ENCODE results near the gene CRLF1.
A peak's percentile ranks its signal among the peaks of the same experiment; 100 is the strongest.

Gene CRLF1

GRCh38 chr19:18590273-18591272 is 16.0 kb downstream of the CRLF1 start:
- DNase-seq: peak; percentile 77 to 80

GRCh38 chr19:18589380-18590272 is 17.0 kb downstream of the CRLF1 start:
- DNase-seq: peak in 1 of 2 donors; percentile 61

GRCh38 chr19:18588611-18589379 is 17.8 kb downstream of the CRLF1 start, which contains the start of gene REX1BD:
Gene REX1BD, plus strand, starts transcription at chr19:18588798. Its CDS starts 4 bp downstream, at chr19:18588802.
- DNase-seq: peak; percentile 60 to 79

DNA sequence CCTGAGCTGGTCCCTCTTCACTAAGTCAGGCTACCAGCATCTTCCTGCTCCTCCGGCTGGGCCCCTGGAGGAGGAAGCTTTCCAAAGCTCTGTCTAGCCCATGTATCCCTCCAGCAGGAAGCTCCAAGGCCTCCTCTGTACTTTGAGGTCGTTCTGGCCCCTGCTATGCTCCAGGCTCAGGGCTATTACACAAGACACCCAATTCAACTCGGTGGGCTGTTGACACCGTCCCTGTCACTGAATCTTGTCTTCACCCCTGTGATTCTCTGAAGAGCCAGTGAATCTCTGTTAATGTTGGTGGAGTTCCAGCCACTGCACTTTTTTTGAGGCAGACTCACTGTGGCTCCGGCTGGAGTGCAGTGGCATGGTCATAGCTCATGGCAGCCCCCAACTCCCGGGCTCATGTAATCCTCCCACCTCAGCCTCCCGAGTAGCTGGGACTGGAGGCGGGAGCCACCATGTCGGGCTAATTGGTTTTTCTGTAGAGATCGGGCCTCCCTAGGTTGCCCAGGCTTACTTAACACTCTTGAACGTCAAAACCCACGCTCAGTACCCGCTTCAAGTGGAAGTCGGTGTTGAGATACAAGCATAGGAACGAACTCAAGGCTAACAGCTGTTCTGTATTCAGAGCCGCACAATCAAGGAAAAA is 18.5 kb downstream of the CRLF1 start:
- no peak for DNase-seq

DNA sequence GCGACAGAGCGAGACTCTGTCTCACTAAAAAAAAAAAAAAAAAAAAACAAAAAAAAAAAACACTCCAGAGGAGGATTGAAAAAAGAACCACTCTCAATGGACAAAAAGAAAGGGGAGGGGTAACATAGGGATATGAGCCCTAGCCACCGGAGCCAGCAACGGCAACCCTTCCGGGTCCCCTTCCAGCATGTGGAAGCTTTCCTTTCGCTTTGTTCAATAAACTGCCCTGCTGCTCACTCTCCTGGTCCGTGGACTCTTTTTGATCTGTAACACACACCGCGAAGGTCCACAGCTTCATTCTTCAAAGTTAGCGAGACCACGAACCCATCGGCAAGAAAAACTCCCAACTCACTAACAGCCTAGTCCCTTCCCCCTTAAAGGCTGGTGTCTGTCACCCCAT is 19.0 kb downstream of the CRLF1 start:
- no peak for DNase-seq

DNA sequence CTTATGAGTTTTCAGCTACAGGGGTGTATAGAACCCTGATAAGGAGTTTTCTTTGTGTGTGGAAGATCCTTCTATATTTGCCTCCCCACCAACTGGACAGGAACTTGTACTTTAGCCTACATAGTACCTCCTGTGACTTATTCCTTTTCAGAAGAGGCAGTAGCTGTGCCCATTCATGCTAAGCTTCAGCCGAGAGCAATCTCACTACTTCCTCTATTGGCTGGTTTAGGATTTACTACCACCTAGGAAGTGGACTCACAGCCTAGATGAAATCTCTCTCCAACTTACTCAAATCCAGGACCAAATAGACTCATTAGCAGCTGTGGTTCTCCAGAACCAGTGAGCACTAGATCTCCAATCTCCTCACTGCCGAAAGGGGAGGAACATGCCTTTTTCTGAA is 20.3 kb downstream of the CRLF1 start:
- no peak for DNase-seq

GRCh38 chr19:18580311-18580710 is 26.3 kb downstream of the CRLF1 start:
- DNase-seq: no peak

DNA sequence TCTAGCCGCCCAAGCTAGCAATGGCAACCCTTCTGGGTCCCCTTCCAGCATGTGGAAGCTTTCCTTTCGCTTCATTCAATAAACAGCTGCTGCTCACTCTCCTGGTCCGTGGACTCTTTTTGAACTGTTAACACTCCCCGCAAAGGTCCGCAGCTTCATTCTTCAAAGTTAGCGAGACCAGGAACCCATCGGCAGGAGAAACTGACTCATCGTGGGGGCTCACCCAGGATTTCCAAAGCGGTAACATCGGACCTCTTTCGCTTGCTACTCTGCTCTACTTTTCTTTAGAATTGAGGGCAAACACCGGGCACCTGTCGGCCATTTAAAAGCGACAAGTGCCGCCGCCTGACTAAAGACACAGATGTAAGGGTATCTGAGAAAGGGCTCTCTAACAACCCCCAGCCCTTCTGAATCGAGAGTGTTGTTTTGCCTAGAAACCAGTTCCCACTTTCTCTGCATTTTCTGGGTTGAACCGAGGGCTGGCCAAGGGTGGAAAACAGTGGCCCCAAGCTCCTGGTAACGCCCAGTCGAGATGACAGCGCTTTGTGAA is 29.2 kb downstream of the CRLF1 start:
- no peak for DNase-seq

- DNase-seq: no peak
These were observed 30.2 kb downstream of the CRLF1 start for GRCh38 chr19:18576383-18576782.

DNA sequence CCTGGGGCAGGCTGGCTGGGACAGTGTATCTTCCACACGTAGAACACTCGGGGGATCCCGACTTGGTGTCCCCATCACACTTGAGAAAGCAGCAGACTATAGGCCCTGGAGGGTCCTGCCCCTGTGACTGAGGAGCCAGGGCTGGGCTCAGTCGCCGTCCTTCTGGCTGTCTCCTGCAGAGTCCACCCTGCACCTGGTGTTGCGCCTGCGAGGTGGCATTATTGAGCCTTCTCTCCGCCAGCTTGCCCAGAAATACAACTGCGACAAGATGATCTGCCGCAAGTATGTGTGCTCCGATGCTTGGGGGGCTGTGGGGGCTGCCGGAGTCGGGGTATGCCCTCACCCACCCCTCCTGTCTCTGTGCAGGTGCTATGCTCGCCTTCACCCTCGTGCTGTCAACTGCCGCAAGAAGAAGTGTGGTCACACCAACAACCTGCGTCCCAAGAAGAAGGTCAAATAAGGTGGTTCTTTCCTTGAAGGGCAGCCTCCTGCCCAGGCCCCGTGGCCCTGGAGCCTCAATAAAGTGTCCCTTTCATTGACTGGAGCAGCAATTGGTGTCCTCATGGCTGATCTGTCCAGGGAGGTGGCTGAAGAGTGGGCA is 31.8 kb downstream of the CRLF1 start:
- no peak for DNase-seq

DNA sequence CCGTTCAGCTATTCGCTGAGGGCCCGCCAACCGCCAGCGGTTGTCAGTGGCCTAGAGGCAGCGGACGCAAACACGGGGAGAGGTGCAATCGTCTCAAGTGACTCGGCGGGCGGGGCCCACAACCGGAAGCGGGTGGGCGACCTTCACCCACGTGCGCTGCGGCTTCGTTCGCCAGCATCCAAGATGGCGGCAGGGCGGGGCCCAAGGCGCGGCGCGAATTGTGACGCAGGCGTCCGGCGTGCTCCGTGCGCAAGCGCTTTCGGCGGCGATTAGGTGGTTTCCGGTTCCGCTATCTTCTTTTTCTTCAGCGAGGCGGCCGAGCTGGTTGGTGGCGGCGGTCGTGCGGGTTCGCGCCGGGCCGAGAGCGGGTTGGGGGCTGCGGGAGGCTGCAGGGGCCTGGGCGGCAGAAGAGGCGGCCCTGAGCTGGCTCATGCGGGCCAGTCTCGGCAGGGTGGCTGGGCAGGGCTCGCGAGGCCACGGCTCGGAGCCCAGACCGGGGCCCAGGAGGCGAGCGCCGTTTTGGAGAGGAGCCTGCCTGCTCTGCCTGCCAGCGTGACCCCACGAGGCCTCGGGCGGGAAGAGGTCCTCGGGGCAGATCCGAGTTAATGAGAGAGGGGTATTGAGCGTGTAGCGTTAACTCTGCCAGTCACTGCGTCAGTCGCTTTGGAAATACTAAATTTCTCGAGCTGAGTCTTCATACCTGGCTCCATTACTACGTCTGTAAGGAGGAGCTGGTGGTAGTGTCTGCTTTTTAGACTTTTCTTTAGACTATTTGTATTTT is 34.8 kb downstream of the CRLF1 start, which contains the start of gene UBA52:
TSS of gene UBA52 (plus strand) at position 294 of the 781 bp plus-strand sequence. CDS start 1,444 bp downstream, outside the sequence.
- peak; percentile 91 to 92 for DNase-seq

- DNase-seq: no peak
These were observed 38.2 kb downstream of the CRLF1 start for GRCh38 chr19:18568367-18568766.

- no peak for DNase-seq
These were observed 39.6 kb downstream of the CRLF1 start for GRCh38 chr19:18566953-18567352.

DNA sequence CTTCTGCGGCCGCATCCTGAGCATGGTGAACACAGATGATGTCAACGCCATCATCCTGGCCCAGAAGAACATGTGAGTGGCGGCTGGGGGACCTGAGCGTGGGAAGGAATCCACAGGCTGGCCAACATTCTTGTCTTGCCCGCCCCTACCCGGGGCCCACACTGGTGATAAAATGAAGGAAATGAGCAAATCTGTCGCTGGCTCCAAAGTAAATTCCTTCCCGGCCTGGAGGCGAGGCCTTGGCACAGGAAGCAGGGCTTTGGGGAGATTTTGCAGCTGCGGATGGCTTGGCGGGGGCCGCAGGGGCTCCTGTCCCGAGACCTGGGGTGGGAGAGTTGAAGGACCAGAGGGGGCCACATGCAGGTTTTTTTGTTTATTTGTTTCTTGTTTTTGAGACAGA is 44.5 kb downstream of the CRLF1 start:
- DNase-seq: no peak

DNA sequence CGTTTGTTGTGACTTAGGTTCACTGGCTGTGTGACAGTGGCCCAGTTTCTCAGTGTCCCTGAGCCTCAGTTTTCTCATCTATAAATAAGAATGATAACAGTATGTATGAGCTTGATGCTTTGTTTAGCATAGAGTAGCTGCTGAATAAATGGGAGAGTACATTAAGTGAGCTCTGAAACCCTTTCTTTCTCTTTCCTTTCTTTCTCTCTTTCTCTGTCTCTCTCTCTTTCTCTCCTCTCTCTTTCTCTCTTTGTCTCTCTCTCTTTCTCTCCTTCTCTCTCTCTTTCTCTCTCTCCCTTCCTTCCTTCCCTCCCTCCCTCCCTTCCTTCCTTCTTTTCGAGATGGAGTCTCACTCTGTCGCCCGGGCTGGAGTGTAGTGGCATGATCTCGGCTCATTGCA is 46.9 kb downstream of the CRLF1 start:
- DNase-seq: no peak

GRCh38 chr19:18558604-18559003 is 48.0 kb downstream of the CRLF1 start:
- no peak for DNase-seq

- no peak for DNase-seq
These were observed 48.4 kb downstream of the CRLF1 start for GRCh38 chr19:18558202-18558555.

GRCh38 chr19:18557411-18558201 is 49.0 kb downstream of the CRLF1 start, which contains the start of gene KXD1:
Gene KXD1, plus strand, starts transcription at chr19:18557870. Its CDS starts 4,187 bp downstream, at chr19:18562057.
- peak; percentile 92 to 96 for DNase-seq

DNA sequence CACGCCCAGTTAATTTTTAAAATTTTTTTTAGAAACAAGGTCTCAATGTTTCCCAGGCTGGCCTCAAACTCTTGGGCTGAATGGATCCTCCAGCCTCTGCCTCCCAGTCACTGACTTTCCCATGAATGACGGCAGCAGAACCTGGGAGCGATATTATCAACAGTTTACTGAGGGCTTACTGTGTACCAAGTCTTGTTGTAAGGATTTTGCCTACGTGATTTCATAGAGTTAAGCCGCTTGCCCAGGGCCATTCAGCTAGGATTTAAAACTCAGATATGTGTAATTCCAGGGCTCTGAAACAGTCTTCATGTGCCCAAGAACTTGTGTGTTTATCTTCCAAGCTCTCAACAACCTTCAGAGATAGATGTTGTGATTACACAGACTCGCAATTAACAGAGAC is 55.0 kb downstream of the CRLF1 start:
- no peak for DNase-seq

Measured in hippocampal formation (tissue), 2 donors.